Skeletal muscle tissue (tissue), 4 donors: ENCODE data around the gene POC1A. TPM values are rescaled to one million over a fixed set of nuclear protein-coding genes. Genes with fewer than 3 reads are reported as not detected.

Source experiments
- H3K27ac ChIP-seq: one replicate; pipeline ENCODE4 v1.7.0; 2013; ENCODE audit warnings: mild to moderate bottlenecking, low read depth, low read length, inconsistent platforms
- H3K27me3 ChIP-seq, 3 donors: one replicate each; pipeline ENCODE4 v1.7.0; 2013; ENCODE audit warnings: low read length in 3 of 3; ENCODE audit not compliant: control insufficient read depth in 3 of 3, insufficient read depth in 3 of 3
- H3K36me3 ChIP-seq, 3 donors: one replicate each; pipeline ENCODE4 v1.7.0; 2013; ENCODE audit warnings: low read length in 3 of 3; ENCODE audit not compliant: control insufficient read depth in 3 of 3, insufficient read depth in 3 of 3
- H3K4me1 ChIP-seq, 3 donors: one replicate each; pipeline ENCODE4 v1.7.0; 2013; ENCODE audit warnings: low read length in 3 of 3, mild to moderate bottlenecking in 3 of 3; ENCODE audit not compliant: control insufficient read depth in 3 of 3, insufficient read depth in 3 of 3
- H3K4me3 ChIP-seq, 3 donors: one replicate each; pipeline ENCODE4 v1.7.0; 2013; ENCODE audit warnings: low read length in 3 of 3
- H3K9ac ChIP-seq, 3 donors: one replicate each; pipeline ENCODE4 v1.7.0; 2013; ENCODE audit warnings: low read length in 3 of 3, mild to moderate bottlenecking in 3 of 3, moderate library complexity in 2 of 3, low read depth in 1 of 3
- H3K9me3 ChIP-seq, 3 donors: one replicate each; pipeline ENCODE4 v1.7.0; 2013; ENCODE audit warnings: low read length in 3 of 3; ENCODE audit not compliant: control insufficient read depth in 3 of 3
- total RNA-seq: library from RNA; depleted of rRNA; stranded (reverse); fragments of >200 nt; gene quantifications from one replicate; pipeline ENCODE4 v1.2.3, GENCODE V29; 2014
- donor health status: Osteomylitis.

The POC1A gene
- total RNA-seq, 1 donor from 2014 or later: 2.6 TPM

DNA sequence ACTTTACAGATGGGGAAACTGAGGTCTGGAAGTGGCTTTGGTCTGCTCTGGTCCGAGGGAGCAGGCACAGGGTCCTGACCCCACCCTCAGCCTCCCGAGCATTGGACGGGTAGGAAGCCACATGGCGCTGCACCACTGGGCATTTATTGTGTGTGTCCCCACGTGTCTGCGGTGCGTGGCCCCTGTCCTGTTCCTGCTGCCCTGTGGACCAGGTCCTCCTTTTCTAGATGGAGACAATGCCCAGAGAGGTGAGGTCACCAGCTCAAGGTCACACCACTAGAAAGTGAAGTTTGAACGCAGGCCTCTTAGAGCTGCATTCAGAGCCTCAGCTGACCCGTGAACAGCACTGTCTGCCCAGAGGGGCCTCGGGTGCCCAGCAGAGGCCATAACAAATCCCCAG, 124.7 kb downstream of the POC1A start:
- peaks cover 60 to 73% (median 70%) of the 10 kb centered on the region in 3 donors for H3K4me1 ChIP-seq

DNA sequence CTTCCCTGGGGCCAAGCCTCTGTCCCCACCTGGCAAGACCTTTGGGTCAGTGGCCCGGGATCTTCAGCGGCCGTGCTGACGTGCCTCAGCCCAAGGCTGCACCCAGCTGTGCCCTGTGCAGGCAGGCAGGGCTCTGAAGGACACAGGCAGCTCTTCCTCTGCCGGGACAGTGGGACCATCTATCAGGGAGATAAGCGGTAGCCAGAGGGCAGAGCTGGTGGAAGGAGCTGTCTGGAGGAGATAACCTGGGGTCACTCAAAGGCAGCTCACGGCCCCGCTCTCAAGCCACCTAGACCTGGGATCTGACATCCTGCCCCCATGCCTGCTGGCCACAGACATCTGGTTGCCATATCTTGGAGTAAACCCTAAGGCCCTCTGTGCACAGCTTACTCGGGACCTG, 125.2 kb downstream of the POC1A start:
- peak overlapping the region; percentile 28 for H3K27ac ChIP-seq
- H3K4me1 ChIP-seq: peaks cover 65 to 78% (median 74%) of the 10 kb centered on the region in 3 donors
- H3K9ac ChIP-seq: peak overlapping the region in 2 of 3 donors; percentile 57 to 66

More for the DNA sequence above, 124.7 kb downstream of the POC1A start:
- Histone ChIP-seq H3K27me3 (no peaks in the 10 kb centered on the region), H3K4me3 (no peak overlapping the region), H3K36me3 (no peaks in the 10 kb centered on the region), H3K27ac (peak overlapping the region; percentile 28), H3K9ac (peak overlapping the region in 2 of 3 donors; percentile 57 to 66), H3K9me3 (no peaks in the 10 kb centered on the region)

DNA sequence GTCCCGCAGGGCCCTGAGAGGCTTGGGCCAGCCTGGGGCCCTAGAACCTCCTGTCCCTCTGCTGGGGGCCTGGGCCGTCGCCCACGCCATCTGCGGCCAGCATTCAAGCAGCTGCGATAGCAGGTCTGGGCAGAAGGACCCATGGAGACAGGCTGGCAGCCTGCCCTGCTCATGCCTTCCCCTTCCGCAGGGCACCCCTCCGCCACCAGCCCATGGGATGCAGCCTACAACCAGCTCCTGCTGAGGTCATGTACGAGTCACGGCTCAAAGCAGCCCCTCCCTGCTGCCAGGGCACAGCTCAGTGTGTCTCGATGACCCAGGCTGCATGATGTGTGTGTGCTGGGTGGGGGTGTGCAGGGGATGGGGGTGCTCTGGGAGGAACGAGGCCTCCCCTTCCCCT, 125.7 kb downstream of the POC1A start:
- Histone ChIP-seq H3K4me3 (peak overlapping the region in 2 of 3 donors; percentile 43 to 45), H3K27me3 (no peaks in the 10 kb centered on the region), H3K27ac (peak overlapping the region; percentile 52), H3K36me3 (no peaks in the 10 kb centered on the region), H3K4me1 (peaks cover 69 to 82% (median 79%) of the 10 kb centered on the region in 3 donors), H3K9me3 (no peaks in the 10 kb centered on the region), H3K9ac (peak overlapping the region in 2 of 3 donors; percentile 32 to 66)

More for the DNA sequence above, 125.2 kb downstream of the POC1A start:
- H3K9me3 ChIP-seq: no peaks in the 10 kb centered on the region
- H3K27me3 ChIP-seq: no peaks in the 10 kb centered on the region
- H3K4me3 ChIP-seq: peak overlapping the region in 2 of 3 donors; percentile 30 to 45
- H3K36me3 ChIP-seq: no peaks in the 10 kb centered on the region

DNA sequence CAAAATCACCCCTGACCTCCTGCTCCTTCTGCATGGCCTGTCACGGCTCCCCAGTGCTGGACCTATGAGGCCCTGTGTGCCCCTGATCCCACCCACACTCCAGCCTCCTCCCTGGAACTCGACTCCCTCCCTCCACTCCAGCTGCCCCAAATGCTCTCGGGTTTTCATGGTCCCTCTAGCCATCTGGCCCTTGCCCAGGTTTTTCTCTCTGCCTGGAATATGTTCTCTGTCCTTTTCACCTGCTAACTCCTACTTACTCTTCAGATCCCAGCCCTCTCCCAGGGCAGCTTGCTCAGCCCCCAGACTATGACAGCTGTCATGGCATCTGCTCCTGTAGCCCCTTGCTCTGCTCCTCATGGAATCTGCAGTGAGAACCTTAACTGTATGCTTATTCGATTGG, 128.2 kb downstream of the POC1A start:
- peak overlapping the region; percentile 95 for H3K27ac ChIP-seq
- peaks cover 78 to 87% (median 85%) of the 10 kb centered on the region in 3 donors for H3K4me1 ChIP-seq
- no peaks in the 10 kb centered on the region for H3K27me3 ChIP-seq
- peak overlapping the region; percentile 40 to 89 (median 70) for H3K9ac ChIP-seq
- H3K36me3 ChIP-seq: no peaks in the 10 kb centered on the region
- H3K9me3 ChIP-seq: no peaks in the 10 kb centered on the region
- peak overlapping the region; percentile 24 to 65 (median 60) for H3K4me3 ChIP-seq

DNA sequence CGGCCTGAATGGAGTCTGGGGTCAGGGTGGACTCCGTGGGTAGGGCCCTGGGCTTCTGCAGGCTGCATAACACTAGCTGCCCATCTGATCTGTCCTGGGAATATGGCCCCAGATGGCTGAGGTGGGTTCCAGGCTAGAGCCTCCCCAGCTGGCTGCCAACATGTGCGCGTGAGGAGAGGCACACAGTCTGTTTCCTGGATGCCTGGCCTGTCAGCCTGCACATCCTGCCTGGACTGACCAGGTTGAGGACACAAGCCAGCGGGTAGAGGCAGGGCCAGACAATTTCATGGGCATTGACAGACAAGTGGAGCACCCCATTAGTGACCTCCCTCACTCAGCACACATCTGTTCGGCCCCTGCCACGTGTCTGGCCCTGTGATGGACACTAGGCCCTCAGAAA, 128.8 kb downstream of the POC1A start:
- Histone ChIP-seq H3K9me3 (no peaks in the 10 kb centered on the region), H3K4me1 (peaks cover 80 to 88% (median 85%) of the 10 kb centered on the region in 3 donors), H3K4me3 (peak overlapping the region; percentile 24 to 65 (median 56))

More for the DNA sequence above, 128.8 kb downstream of the POC1A start:
- peak overlapping the region; percentile 95 for H3K27ac ChIP-seq
- H3K27me3 ChIP-seq: no peaks in the 10 kb centered on the region
- peak overlapping the region; percentile 0 to 89 (median 70) for H3K9ac ChIP-seq
- no peaks in the 10 kb centered on the region for H3K36me3 ChIP-seq

Other genes with a start within 250 kb of the POC1A start
- 14.6 TPM for gene RRP9, start 212.5 kb downstream of the POC1A start, total RNA-seq
- 6.3 TPM for gene PARP3, start 212.1 kb downstream of the POC1A start, total RNA-seq
- gene GPR62, start 199.0 kb downstream of the POC1A start, total RNA-seq: 0.52 TPM
- 33.4 TPM for gene PCBP4, start 187.0 kb downstream of the POC1A start, total RNA-seq
- gene ABHD14B, start 180.4 kb downstream of the POC1A start, total RNA-seq: 7.8 TPM
- gene ABHD14A, start 179.4 kb downstream of the POC1A start, total RNA-seq: 8.9 TPM
- 14.6 TPM for gene ACY1, start 170.9 kb downstream of the POC1A start, total RNA-seq
- gene RPL29, start 158.5 kb downstream of the POC1A start, total RNA-seq: 1,532 TPM
- gene DUSP7, start 97.9 kb downstream of the POC1A start, total RNA-seq: 5.2 TPM
- 31.3 TPM for gene ALAS1, start 43.7 kb upstream of the POC1A start, total RNA-seq
- gene TLR9, start 71.2 kb upstream of the POC1A start, total RNA-seq: not detected
- 18.8 TPM for gene TWF2, start 84.7 kb upstream of the POC1A start, total RNA-seq
- gene PPM1M, start 91.3 kb upstream of the POC1A start, total RNA-seq: 8.4 TPM
- 69.9 TPM for gene WDR82, start 124.2 kb upstream of the POC1A start, total RNA-seq
- 4.2 TPM for gene GLYCTK, start 133.4 kb upstream of the POC1A start, total RNA-seq
- 2.1 TPM for gene DNAH1, start 161.9 kb upstream of the POC1A start, total RNA-seq